Measurements from ENCODE around the gene DRC1. TPM values are rescaled to one million over a fixed set of nuclear protein-coding genes. Genes with fewer than 3 reads are reported as not detected.

Gene DRC1
- polyA plus RNA-seq, 1 donor from 2014 or later, result not detected

GRCh38 chr2:26448651-26449050 is 46.9 kb downstream of the DRC1 start:
- no peaks in the 10 kb centered on the region for H3K36me3 Mint-ChIP-seq
- no peaks in the 10 kb centered on the region for H3K4me1 Mint-ChIP-seq
- peaks cover 2% of the 10 kb centered on the region for H3K27me3 Mint-ChIP-seq
- H3K9me3 Mint-ChIP-seq, result peaks cover 0 to 5% (median 2%) of the 10 kb centered on the region in 3 donors
- H3K27ac Mint-ChIP-seq, result no peak overlapping the region
- no peak overlapping the region for H3K4me3 Mint-ChIP-seq

- no peak overlapping the region for H3K27ac Mint-ChIP-seq
- no peaks in the 10 kb centered on the region for H3K4me1 Mint-ChIP-seq
- H3K4me3 Mint-ChIP-seq, result no peak overlapping the region
- H3K27me3 Mint-ChIP-seq, result peaks cover 2% of the 10 kb centered on the region
- no peaks in the 10 kb centered on the region for H3K36me3 Mint-ChIP-seq
- H3K9me3 Mint-ChIP-seq, result peaks cover 0 to 5% (median 2%) of the 10 kb centered on the region in 3 donors
These were observed 47.7 kb downstream of the DRC1 start for GRCh38 chr2:26449278-26450030.

- Mint-ChIP-seq H3K36me3 (no peaks in the 10 kb centered on the region), H3K27me3 (peaks cover 2% of the 10 kb centered on the region), H3K27ac (no peak overlapping the region), H3K4me3 (no peak overlapping the region), H3K9me3 (peaks cover 0 to 5% (median 2%) of the 10 kb centered on the region in 3 donors), H3K4me1 (no peaks in the 10 kb centered on the region)
These were observed 48.4 kb downstream of the DRC1 start for GRCh38 chr2:26450031-26450635.

- H3K36me3 Mint-ChIP-seq, result peaks cover 2% of the 10 kb centered on the region
- no peak overlapping the region for H3K4me3 Mint-ChIP-seq
- no peak overlapping the region for H3K27ac Mint-ChIP-seq
These were observed 50.0 kb downstream of the DRC1 start for GRCh38 chr2:26451700-26452099.

GRCh38 chr2:26453421-26454329 is 52.0 kb downstream of the DRC1 start:
- peaks cover 0 to 5% (median 2%) of the 10 kb centered on the region in 3 donors for H3K9me3 Mint-ChIP-seq
- H3K4me3 Mint-ChIP-seq, result no peak overlapping the region
- no peak overlapping the region for H3K27ac Mint-ChIP-seq
- H3K36me3 Mint-ChIP-seq, result peaks cover 2% of the 10 kb centered on the region
- no peaks in the 10 kb centered on the region for H3K4me1 Mint-ChIP-seq
- H3K27me3 Mint-ChIP-seq, result no peaks in the 10 kb centered on the region

More at GRCh38 chr2:26451700-26452099, 50.0 kb downstream of the DRC1 start:
- H3K9me3 Mint-ChIP-seq, result peaks cover 0 to 5% (median 2%) of the 10 kb centered on the region in 3 donors
- H3K4me1 Mint-ChIP-seq, result no peaks in the 10 kb centered on the region
- peaks cover 2% of the 10 kb centered on the region for H3K27me3 Mint-ChIP-seq

- Mint-ChIP-seq H3K27me3 (no peaks in the 10 kb centered on the region), H3K9me3 (peaks cover 0 to 5% (median 2%) of the 10 kb centered on the region in 3 donors), H3K4me3 (no peak overlapping the region), H3K27ac (no peak overlapping the region), H3K4me1 (no peaks in the 10 kb centered on the region), H3K36me3 (peaks cover 2% of the 10 kb centered on the region)
These were observed 52.9 kb downstream of the DRC1 start for GRCh38 chr2:26454561-26455001.

GRCh38 chr2:26455037-26455669 is 53.4 kb downstream of the DRC1 start:
- Mint-ChIP-seq H3K36me3 (peaks cover 2% of the 10 kb centered on the region), H3K9me3 (peaks cover 0 to 5% (median 2%) of the 10 kb centered on the region in 3 donors), H3K27me3 (no peaks in the 10 kb centered on the region), H3K4me3 (no peak overlapping the region), H3K27ac (no peak overlapping the region), H3K4me1 (no peaks in the 10 kb centered on the region)

- Mint-ChIP-seq H3K27me3 (no peaks in the 10 kb centered on the region), H3K27ac (no peak overlapping the region), H3K4me1 (no peaks in the 10 kb centered on the region), H3K4me3 (no peak overlapping the region), H3K36me3 (peaks cover 2% of the 10 kb centered on the region), H3K9me3 (peaks cover 0 to 5% (median 2%) of the 10 kb centered on the region in 3 donors)
These were observed 54.1 kb downstream of the DRC1 start for GRCh38 chr2:26455670-26456439.

- Mint-ChIP-seq H3K27ac (no peak overlapping the region), H3K9me3 (peaks cover 0 to 3% (median 0%) of the 10 kb centered on the region in 3 donors), H3K36me3 (peaks cover 2% of the 10 kb centered on the region), H3K27me3 (no peaks in the 10 kb centered on the region), H3K4me3 (no peak overlapping the region), H3K4me1 (no peaks in the 10 kb centered on the region)
These were observed 54.9 kb downstream of the DRC1 start for GRCh38 chr2:26456440-26457250.

- Mint-ChIP-seq H3K4me3 (no peak overlapping the region), H3K36me3 (peaks cover 2% of the 10 kb centered on the region), H3K27ac (no peak overlapping the region), H3K4me1 (no peaks in the 10 kb centered on the region), H3K27me3 (no peaks in the 10 kb centered on the region), H3K9me3 (no peaks in the 10 kb centered on the region)
These were observed 55.5 kb downstream of the DRC1 start for GRCh38 chr2:26457251-26457666.

GRCh38 chr2:26457695-26458364 is 56.1 kb downstream of the DRC1 start:
- no peaks in the 10 kb centered on the region for H3K9me3 Mint-ChIP-seq
- peaks cover 2% of the 10 kb centered on the region for H3K36me3 Mint-ChIP-seq
- no peak overlapping the region for H3K27ac Mint-ChIP-seq
- no peaks in the 10 kb centered on the region for H3K27me3 Mint-ChIP-seq
- H3K4me3 Mint-ChIP-seq, result no peak overlapping the region
- H3K4me1 Mint-ChIP-seq, result no peaks in the 10 kb centered on the region

- Mint-ChIP-seq H3K4me3 (no peak overlapping the region), H3K27ac (no peak overlapping the region), H3K4me1 (no peaks in the 10 kb centered on the region), H3K9me3 (no peaks in the 10 kb centered on the region), H3K36me3 (peaks cover 2% of the 10 kb centered on the region), H3K27me3 (no peaks in the 10 kb centered on the region)
These were observed 56.8 kb downstream of the DRC1 start for GRCh38 chr2:26458365-26459042.
